Lung microvascular endothelial cell (primary cell): ENCODE results near the gene LRRFIP1. TPM values are rescaled to one million over a fixed set of nuclear protein-coding genes. Genes with fewer than 3 reads are reported as not detected.
"Not testable (repeated sequence)": the region's sequence is repeated elsewhere in the genome, so short reads cannot be mapped to it uniquely, and the experiment has no call there.

Source experiments
- DNase-seq, 2 donors: peaks; one replicate each; pipeline versions ENCODE4 v3.0.0 to v3.0.0-alpha.2; 2010; ENCODE audit warnings: low read depth in 2 of 2
- total RNA-seq: library from RNA; depleted of rRNA; stranded (reverse); fragments of >200 nt; gene quantifications from 2 replicates; pipeline ENCODE4 v1.2.1, GENCODE V29; 2014

Gene LRRFIP1
- total RNA-seq, 1 donor from 2014 or later: 89.3 TPM

DNA sequence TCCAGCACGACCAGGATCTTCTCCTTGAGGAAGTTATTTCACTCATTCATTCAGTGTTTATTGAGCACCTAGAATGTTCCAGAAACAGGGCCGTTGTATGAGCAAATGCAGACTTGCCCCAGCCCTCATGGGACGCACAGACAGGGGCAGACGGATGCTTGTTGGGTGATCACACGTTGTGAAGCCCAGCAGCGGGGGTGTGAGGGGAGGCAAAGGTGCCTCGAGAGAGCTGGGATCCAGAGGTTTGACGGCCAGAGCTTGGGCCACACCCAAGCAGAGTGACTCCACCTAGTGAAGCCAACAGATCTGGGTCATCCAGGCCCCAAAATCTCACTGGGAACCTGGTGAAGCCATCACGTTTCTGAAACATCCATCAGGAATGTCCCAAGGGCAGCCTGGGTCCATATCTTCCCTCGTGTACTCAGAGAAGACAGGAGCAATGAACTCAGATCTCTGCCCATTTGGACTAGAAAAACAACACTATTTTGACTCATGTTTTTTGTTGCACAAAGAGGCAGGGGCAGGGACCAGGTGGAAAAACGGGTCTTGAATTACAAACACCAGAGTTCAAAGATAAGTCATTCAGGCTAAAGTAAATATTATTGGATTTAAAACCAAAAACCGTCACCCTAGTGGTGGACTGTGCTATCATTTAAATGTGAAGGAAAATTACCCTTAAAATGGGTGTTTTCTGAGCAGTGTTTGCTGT, 116.3 kb downstream of the LRRFIP1 start:
- DNase-seq: peak; percentile 24 to 61

DNA sequence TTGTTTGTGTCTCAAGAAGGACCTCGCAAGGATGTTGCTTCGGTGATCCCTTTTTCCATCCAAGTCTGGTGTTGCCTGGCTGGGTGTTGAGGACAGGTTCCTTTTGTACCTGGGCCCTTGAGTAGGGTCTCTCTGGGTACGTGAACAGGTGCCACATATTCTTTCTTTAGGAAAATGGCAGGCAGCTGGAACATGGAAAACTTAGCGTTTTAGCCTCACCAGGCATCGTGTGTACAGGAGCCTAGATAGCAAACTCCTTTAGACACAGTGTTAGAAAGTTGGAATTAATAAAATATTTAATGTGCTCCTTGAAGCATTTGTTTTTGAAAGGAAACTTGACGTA, 116.9 kb downstream of the LRRFIP1 start:
- no peak for DNase-seq

GRCh38 chr2:237744613-237745249, 117.3 kb downstream of the LRRFIP1 start:
- DNase-seq: peak; percentile 74 to 83

GRCh38 chr2:237745250-237745613, 117.8 kb downstream of the LRRFIP1 start:
- DNase-seq: no peak

- DNase-seq: no peak
Observed at GRCh38 chr2:237746302-237747080, 119.1 kb downstream of the LRRFIP1 start.

GRCh38 chr2:237747189-237747588, 119.8 kb downstream of the LRRFIP1 start:
- no peak for DNase-seq

DNA sequence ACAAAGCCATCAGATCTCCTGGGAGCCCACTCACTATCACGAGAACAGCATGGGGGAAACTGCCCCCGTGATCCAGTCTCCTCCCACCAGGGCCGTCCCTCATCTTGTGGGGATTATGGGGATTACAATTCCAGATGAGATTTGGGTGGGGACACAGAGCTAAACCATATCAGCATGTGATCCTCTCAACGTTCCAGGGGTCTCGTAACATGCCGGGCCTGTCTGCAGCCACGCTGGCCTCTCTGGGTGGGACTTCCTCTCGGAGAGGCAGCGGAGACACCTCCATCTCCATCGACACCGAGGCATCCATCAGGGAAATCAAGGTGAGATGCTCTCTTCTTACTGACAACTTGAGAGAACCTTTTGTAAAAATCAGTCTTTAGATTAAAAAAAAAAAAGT, 121.6 kb downstream of the LRRFIP1 start:
- DNase-seq: no peak

DNA sequence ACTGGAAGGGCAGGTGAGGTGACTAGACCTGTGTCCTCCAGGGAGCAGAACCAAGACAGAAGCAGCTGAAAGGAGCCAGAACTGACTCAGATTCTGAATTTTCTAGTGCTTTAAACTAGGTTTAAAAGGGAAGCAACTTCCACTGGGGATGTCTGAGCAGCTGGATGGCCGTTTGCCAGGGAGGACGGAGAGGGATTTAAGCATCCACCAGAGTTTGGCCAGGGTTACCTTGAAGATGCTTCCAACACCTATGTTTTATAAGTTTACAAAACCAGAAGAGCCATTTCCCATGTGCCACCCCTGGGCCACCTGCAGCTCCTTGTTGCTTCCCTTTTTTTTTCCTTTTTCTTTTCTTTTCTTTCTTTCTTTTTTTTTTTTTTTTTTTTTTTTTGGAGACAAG, 122.6 kb downstream of the LRRFIP1 start:
- no peak for DNase-seq

GRCh38 chr2:237750441-237750840, 123.1 kb downstream of the LRRFIP1 start:
- DNase-seq: peak in 1 of 2 donors; percentile 20

DNA sequence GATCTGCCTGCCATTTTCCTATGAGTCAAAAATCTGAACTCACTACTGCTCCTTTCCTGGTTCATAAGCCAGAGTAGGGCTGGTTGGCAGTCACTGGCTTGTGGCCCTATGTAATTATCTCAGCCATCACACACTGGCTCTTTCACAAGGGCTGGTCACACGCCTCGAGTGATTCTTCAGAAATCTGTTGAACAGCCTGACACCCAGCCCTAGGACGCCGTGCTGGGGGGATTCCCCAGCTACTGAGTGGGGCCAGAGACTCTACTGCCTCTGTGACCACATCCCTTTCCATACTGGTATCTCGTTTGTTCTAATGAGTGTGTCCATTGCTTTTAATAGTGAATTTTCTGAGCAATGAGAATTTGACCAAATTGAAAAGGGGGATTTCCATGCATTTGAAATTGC, 125.4 kb downstream of the LRRFIP1 start:
- DNase-seq: no peak

DNA sequence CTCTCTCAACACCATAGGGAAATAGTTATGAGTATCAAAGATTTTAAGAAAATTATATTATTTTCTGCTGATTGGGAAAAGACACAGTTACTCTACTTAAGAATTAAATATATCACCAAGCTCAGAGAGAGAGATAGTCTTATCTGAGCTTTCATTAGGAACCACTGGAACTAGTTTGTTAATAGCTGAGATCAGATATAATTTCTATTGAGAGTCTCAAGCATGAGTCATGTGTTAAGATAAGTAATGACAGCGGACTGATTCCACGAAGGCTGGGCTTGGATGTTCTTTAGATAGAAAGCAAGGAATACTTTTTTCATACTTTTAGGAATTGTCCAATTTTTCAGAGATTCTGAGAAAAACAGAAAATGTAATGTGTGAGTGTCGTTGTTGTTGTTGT, 126.8 kb downstream of the LRRFIP1 start:
- DNase-seq: no peak

- no peak for DNase-seq
Observed at GRCh38 chr2:237754626-237755248, 127.3 kb downstream of the LRRFIP1 start.

DNA sequence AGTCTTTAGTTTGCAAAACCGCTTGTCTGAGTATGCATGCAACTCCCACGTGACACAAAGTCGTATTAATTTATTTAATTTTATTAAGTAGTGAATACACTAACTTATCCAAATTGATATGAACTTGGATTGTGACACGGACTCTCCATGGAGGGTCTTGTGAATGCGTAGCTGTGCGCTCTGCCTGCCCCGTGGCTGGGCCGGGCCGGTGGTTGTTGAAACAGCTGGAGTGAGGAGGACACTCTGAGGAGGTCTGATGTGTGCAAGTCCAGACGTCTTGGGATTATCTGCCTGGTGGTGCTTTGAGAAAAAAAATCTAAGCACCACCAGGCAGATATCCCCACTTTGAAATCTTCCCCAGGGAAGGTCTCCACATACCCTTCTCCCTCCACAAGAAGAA, 130.2 kb downstream of the LRRFIP1 start:
- no peak for DNase-seq

DNA sequence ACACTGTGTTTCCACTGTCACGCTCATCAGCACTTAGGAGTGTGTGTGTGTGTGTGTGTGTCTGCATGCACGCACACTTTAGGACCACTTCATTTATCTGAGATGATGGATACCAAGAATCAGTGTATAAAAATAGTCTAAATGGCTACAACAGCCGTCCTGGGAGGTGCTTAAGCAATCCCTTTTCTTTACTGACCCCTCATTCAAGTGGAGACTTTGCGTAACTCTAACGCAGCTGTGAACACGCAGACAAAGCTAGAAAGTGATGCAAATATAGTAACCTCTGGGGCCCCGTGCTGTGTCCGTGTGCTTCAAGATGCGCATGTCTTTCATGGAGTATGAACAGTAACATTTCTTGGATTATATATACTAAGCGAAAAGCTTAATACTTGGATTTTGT, 130.8 kb downstream of the LRRFIP1 start:
- DNase-seq: no peak

- DNase-seq: no peak
Observed at GRCh38 chr2:237759176-237759575, 131.8 kb downstream of the LRRFIP1 start.

DNA sequence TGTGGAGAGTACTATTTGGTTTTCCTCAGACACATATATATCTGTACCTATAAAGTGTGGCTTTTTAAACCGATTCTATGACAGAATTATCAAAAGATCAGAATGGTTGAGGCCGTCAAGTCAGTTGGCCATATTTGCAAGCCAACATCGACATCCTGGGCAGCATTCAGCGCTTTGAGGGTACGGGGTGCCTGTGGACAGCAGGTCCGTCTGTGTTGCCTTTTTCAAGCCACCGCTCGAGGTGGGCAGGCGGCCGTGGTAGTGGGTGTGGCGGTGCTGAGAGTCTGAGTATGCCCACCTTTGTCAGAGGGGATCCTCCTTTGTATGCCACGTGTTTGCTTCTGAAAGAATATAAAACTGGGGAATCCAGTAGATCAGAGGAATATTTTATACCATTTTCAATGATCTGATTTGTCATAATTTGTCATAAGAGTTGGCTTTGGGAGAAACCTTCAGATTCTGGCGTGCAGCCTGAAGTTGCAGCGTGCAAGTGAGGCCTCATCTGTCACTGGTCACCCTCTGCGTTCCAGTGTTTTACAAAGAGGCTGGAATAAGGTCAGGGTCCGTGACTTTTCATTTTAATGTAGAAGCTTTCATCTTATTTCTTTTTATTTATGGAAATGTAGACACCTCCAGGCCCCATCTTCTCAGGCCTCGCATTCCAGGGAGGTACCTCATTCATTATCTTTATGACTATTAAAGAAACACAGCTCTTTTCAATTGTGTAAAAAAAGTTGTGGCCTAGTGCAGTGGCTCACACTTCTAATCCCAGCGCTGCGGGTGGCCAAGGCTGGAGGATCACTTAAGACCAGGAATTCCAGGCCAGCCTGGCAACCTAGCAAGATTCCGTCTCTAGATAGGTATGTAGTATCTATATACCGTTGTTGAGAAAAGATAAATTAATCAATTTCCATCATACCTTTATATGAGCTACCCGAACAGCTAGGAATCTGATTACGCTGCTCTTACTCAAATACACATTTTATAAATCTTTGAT, 133.4 kb downstream of the LRRFIP1 start:
- no peak for DNase-seq

- not testable (repeated sequence) for DNase-seq
Observed at GRCh38 chr2:237762291-237763182, 135.2 kb downstream of the LRRFIP1 start.

GRCh38 chr2:237763812-237764211, 136.4 kb downstream of the LRRFIP1 start:
- no peak for DNase-seq

DNA sequence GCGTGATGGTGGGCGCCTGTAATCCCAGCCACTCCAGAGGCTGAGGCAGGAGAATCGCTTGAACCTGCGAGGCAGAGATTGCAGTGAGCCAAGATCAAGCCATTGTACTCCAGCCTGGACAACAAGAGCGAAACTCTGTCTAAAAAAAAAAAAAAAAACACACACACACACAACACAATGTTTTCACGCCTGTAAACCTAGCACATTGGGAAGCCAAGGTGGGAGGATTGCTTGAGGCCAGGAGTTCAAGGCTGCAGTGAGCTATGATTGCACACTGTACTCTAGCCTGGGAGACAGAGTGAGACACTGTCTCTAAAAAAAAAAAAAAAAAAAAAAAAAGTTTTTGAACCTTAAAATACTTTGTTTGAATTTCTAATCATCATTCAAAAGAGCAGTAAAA, 137.7 kb downstream of the LRRFIP1 start:
- DNase-seq: not testable (repeated sequence)

DNA sequence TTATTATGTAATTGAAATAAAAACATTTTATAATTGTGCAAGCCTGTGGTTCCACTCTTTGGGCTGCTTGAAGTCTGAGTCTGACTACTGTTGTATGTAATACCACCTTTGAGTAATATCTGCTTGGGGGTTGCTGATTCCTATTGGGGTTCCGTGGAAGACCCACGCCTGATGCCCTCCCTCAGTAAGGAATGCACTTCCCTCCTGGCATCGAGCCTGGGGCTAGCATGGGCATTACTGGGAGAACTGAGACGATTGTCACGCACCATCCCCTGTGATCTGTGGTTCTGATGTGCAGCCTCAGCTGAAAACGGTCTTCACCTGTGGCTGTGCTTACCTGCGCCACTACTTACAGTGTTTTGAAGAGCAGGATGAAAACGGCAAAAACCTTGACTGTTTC, 138.5 kb downstream of the LRRFIP1 start:
- no peak for DNase-seq
